Measurements from ENCODE around the gene MBTD1. TPM values are rescaled to one million over a fixed set of nuclear protein-coding genes. Genes with fewer than 3 reads are reported as not detected.
A peak's percentile ranks its signal among the peaks of the same experiment; 100 is the strongest.

MBTD1 gene
- total and polyA plus RNA-seq, 9 of the 15 experiments (the other 6 are each of a cell fraction or from before 2014, with no cell fraction given), result 2.1 to 26.3 (median 13.3) TPM

GRCh38 chr17:51153210-51154072, 106.4 kb downstream of the MBTD1 start, which contains the start of gene NME1 (continued):
- TF ChIP-seq ARID4B (CRISPR knock-in tag; IDR thresholded peaks at IDR 0.05) (peak; percentile 100), ZNF282 (CRISPR knock-in tag; IDR thresholded peaks at IDR 0.05) (no peak), MYNN (IDR thresholded peaks at IDR 0.05) (peak; percentile 85), MYNN (CRISPR knock-in tag; IDR thresholded peaks at IDR 0.05) (no peak), CBX2 (IDR thresholded peaks at IDR 0.05; ENCODE audit: insufficient read depth, low read length, poor library complexity, severe bottlenecking) (no peak), SOX6 (IDR thresholded peaks at IDR 0.05) (peak; percentile 78; the same call in 1 of the 2 replicates), FOXA3 (CRISPR knock-in tag; conservative IDR thresholded peaks at IDR 0.05 in 1 of 2, IDR thresholded peaks at IDR 0.05 in 1 of 2) (peak in 1 of 2 experiments; percentile 80; a peak in 2 of 4 replicates), MXD1 (CRISPR knock-in tag; IDR thresholded peaks at IDR 0.05; ENCODE audit: borderline replicate concordance, poor library complexity, severe bottlenecking) (peak; percentile 100), STAT5A (IDR thresholded peaks at IDR 0.05; ENCODE audit: borderline replicate concordance, low read length) (peak; percentile 75; the same call in 1 of the 2 replicates), XRCC5 (IDR thresholded peaks at IDR 0.05; ENCODE audit: low read depth, low read length) (peak; percentile 100), STAG1 (CRISPR knock-in tag; IDR thresholded peaks at IDR 0.05; ENCODE audit: borderline replicate concordance) (no peak; the same call in 1 of the 2 replicates), PHF8 (IDR thresholded peaks at IDR 0.05; ENCODE audit: borderline replicate concordance, low read length) (peak; percentile 89), E2F4 (CRISPR knock-in tag; IDR thresholded peaks at IDR 0.05; ENCODE audit: low read depth) (peak; percentile 72), ZNF586 (CRISPR knock-in tag; conservative IDR thresholded peaks at IDR 0.05) (no peak), CBFA2T2 (conservative IDR thresholded peaks at IDR 0.05) (peak; percentile 43; the same call in 1 of the 2 replicates), ZBTB49 (CRISPR knock-in tag; IDR thresholded peaks at IDR 0.05; ENCODE audit: borderline replicate concordance) (peak; percentile 84; the same call in 1 of the 2 replicates), RFX5 (IDR thresholded peaks at IDR 0.05; ENCODE audit: low read depth, low read length) (peak; percentile 68; the same call in 1 of the 2 replicates), COPS2 (conservative IDR thresholded peaks at IDR 0.05) (no peak)
